HG03280 (cell line): ENCODE results near the gene ADARB2.
"Not testable (repeated sequence)": the region's sequence is repeated elsewhere in the genome, so short reads cannot be mapped to it uniquely, and the experiment has no call there.

Source experiments
- ATAC-seq: cut with Tn5 transposase; IDR thresholded peaks from one replicate; pipeline ENCODE4 v1.9.1; 2021; ENCODE audit warnings: mild to moderate bottlenecking, moderate library complexity; ENCODE audit not compliant: unreplicated experiment

Gene ADARB2

DNA sequence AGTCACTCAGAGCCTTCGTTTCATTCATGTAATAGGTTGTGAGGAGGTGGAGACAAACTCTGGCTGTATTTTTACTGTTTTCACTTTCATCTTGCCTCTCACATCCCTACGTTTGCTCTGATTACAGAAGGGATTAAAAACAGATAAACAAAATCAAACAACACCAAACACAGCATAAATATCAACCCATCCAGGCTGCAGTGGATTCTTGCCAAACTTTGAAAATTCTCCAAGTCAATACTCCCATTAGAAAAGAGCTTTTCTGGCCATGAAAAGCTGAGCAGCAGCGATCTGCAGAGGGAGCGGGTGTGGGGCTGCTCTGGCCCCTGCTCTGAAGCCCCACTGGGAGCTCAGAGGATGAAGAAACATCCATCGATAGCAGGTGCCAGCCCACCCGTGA, 397.9 kb downstream of the ADARB2 start:
- no peak for ATAC-seq

DNA sequence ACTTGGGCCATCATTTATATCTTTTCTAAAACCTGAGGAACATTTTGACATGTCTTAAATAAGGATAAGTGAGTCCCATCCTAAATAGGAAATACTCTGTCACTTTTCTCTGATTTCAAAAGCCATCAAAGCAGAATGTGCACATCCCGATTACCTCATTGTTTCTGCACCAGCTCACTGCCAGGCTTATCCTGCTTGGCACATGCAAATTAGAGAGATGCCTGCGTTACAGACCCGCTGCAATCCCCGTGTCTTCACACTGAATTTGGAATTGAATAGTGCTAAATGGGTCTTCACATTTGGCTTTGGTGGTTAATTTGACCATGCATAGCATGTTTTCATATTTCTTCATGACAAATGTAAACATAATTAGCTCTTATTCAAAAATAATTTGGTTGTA, 401.7 kb downstream of the ADARB2 start:
- ATAC-seq, result no peak

DNA sequence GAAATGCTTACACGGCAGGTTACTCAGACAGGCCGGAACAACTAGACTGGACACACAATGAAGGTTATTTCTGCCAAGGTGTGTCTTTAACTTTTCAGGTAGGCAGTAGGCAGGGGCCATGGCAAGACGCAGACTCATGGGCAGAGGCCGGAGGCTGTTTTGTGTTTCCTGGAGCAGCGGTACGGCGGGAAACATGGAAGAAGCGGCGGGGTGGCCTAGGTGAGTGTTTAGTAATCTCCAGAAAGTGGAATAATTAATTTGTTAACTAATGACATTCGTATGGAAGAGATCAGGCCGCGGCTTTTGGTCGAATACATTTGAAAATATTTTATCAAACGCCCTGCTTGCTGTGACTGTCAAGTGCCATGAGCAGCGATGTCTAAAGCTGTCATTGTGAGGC, 403.3 kb downstream of the ADARB2 start:
- ATAC-seq, result no peak

GRCh38 chr10:1331560-1331959, 405.8 kb downstream of the ADARB2 start:
- no peak for ATAC-seq

GRCh38 chr10:1329622-1330021, 407.7 kb downstream of the ADARB2 start:
- ATAC-seq, result no peak

DNA sequence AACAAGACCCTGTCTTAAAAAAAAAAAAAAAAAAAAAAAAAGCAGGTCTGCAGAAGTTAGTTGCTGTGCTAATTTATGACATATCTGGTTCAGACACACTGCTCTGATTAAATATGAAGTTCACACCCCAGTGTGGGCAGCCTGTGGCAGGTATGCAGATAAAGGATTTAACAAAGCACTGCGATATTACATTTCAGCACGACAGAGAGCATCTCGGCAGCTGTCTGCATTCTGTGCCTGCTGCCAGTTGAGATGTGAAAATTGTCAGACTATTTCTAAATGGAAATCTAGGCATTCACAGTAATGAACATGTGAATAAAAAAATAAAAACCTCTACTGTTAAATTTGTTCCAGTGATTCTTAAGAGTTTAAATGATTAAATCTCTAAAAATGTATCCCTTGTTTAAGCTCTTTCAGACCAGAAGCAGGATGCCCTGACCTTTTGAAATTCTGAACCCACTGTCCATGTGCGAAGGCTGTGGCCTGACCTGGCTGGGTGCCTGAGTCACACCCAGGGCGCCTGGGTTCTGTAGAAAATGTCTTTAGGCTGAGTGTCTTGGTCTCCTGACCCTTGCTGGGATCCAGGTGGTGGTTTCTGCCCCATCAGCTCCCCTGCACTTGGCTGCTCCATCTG, 408.2 kb downstream of the ADARB2 start:
- ATAC-seq, result no peak

DNA sequence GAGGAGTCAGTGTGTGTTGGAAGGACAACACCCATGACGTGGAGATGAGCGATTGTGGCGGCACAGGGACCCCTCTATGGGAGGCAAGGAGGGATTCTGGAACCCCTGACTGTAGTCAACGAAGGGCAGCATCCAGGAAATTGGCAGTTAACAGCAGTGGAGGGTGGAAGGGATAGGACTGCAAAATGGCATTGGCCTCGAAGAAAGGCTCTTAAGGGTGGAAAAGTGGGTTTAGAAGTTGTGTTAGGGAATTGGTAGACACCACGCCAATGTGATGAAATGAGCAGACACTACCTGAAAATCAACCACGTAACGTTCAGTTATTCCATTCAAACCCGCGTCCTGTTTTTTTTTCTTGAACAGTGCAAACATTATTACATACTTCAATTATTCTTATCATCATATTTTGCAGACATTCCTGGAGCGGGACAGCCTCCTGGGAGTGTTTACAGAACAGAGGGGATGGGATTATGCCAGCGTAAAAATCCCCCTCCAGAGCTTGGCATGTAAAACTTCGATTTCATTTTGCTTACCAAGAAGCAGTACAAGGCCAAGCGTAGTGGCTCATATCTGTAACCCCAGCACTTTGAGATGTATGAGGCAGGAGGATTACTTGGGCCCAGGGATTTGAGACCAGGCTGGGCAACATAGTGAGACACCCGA, 409.0 kb downstream of the ADARB2 start:
- no peak for ATAC-seq

GRCh38 chr10:1327759-1328158, 409.6 kb downstream of the ADARB2 start:
- no peak for ATAC-seq

GRCh38 chr10:1326514-1326913, 410.8 kb downstream of the ADARB2 start:
- not testable (repeated sequence) for ATAC-seq

GRCh38 chr10:1324903-1325302, 412.4 kb downstream of the ADARB2 start:
- ATAC-seq, result no peak

DNA sequence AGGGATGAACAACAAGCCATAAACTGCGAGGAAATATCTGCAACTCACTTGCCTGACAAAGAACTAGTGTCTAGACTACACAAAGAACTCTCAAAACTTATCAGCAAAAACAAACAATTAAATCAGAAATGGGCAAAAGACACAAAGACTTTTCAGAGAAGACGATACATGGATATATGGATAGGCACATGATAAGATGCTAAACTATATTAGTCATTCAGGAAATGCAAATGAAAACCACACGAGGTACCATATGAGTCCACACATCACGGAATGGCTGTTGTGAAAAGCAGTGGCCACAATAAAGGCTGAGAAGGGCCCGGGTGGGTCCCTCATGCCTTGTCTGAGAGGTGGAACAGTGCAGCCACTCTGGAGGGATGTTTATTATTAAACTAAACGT, 413.4 kb downstream of the ADARB2 start:
- no peak for ATAC-seq

- no peak for ATAC-seq
Measured at GRCh38 chr10:1320739-1321320, 416.5 kb downstream of the ADARB2 start.

DNA sequence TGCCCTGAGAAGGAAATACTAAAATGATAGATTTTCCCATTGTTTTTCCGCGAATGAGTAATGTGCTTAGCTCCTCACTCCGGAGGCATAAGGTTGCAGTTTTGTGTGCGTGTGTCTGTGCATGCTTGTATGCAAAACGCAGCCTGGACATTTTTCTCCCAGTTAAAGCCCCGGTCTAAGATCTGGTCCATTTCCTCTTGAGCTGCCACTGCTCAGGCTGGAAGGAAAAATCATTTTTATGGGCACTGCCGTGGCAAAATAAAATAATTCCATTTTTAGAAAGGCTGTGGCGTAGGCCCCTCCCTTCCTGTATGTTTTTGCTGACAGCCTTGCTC, 420.5 kb downstream of the ADARB2 start:
- no peak for ATAC-seq

- ATAC-seq, result no peak
Measured at GRCh38 chr10:1316121-1316808, 421.1 kb downstream of the ADARB2 start.

GRCh38 chr10:1315178-1315577, 422.1 kb downstream of the ADARB2 start:
- ATAC-seq, result no peak

DNA sequence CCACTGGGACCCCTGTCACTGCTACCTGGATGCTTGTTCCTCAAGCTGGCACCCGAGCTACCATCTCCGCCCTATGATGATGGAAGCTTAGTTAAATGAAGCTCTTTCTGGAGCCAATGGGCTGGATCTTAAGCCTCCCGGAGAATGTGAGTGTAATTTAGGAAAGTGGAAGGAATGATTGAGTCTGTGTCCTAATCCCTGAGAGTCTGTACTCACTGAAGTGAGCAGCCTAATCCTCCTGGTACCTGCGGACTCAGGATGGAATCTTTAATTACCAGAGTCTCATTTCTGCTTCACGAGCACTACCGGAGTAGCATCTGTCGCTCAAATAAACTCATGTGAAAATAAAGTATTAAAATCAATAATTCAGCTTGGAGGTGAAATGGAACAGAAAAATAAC, 425.6 kb downstream of the ADARB2 start:
- ATAC-seq, result no peak

DNA sequence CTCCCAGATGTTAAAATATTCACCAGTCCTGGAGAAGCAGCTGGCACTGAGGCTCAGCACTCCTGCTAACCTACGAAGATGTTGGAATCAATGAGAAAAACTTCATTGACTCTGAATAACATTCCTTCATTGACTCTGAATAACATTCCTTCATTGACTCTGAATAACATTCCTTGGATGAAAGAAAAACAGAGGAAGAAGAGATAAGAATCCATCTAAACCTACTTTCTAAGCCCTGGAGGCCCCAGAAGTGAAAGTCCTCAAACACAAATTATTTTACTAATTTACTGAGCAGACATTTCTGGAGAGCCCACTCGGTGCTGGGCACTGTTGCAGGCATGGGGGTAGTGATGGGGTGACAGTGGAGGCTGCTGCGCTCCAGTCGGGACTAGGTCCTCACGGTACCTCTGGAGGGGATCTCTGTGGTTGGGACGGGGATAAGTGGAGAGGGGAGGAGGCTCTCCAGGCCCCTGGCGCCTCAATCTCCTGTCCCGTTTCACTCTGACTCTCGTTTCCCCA, 427.0 kb downstream of the ADARB2 start:
- no peak for ATAC-seq

GRCh38 chr10:1309617-1310270, 427.6 kb downstream of the ADARB2 start:
- ATAC-seq, result no peak

DNA sequence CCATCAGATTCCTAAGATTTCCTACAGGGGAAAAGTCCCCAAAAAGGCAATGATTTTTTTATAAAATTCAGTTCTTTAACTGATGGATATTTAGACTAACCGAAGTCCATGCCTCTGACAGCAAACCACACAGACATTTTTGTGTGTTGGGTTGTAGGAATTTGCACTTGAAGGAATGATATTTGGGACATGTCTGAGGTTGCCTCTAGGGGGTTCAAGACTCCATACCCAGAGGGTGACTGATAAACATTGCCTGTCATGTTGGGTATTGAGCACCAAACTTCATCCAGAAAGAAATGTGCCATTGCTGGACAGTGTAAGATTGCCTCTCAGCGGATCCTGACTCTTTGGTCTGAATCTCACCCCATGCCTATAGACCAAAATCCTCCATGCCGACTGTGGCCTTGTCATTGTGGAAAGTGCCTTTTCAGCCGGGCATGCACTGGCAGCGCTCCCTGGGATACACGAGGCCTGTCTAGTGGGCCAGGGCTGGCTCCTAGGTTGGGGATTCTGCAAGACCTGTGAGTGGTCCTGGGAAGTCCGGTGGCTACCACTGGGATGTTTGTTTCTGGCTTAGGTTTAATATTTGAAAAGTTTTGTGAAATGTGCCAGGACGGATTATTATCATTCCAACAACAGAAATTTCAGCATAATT, 428.2 kb downstream of the ADARB2 start:
- ATAC-seq, result no peak

GRCh38 chr10:1308173-1308961, 429.0 kb downstream of the ADARB2 start:
- no peak for ATAC-seq
